HG02798 (cell line): ENCODE results near the gene CNOT6L.
A peak's percentile ranks its signal among the peaks of the same experiment; 100 is the strongest.

Experiments used
- ATAC-seq: cut with Tn5 transposase; IDR thresholded peaks from one replicate; pipeline ENCODE4 v1.9.1; 2021; ENCODE audit warnings: mild to moderate bottlenecking; ENCODE audit not compliant: unreplicated experiment, poor library complexity

CNOT6L gene

GRCh38 chr4:77820649-77821561 is 1.7 kb upstream of the CNOT6L start:
- no peak for ATAC-seq

- peak; percentile 84 for ATAC-seq
Observed at GRCh38 chr4:77819843-77820648, 878 bp upstream of the CNOT6L start.

DNA sequence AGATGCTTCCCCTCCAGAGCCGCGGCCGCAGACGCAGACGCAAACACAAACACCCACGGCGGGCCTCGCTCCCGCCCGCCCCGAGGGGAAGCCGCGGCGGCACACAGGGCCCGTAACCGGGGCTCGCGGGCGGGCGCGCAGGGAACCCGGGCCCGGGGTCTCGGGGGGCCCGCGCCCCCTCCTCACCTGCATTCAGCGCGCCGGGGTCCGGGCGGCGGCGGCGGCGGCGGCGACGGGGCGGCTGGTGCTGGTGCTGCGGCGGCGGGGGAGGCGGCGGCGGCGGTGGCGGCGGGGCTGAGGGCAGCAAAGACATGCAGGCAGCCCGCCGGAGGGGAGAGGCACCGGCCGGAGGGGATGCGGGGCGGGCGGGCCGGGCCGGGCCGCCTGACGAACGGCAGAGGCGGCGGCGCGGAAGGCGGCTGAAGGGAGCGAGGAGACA is 255 bp upstream of the CNOT6L start:
- peak; percentile 27 for ATAC-seq

DNA sequence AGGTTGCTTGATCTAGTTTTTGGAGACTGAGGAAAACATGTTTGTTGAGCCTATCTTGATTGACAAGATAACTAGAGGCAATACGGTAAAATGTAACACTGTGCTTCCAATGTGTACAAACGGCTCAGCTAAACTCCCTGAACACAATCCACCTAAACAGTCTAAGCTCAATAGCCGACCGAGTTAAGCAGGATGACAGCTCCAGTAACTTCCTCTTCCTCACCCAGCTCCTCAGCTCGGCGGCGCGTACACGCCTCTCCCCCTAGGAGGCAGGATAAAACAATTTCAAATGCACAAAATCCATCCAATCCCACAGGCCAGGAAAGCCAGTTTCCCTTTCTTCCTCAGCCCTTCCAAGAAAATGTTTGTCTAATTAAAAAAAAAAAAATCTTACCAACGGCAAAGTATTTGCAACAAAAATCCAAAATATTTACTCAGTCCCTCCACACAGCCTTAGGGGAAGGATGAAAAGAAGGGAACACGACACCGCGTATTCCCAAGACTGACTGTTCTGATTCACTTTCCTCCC is 1.0 kb downstream of the CNOT6L start:
- peak; percentile 18 for ATAC-seq

- no peak for ATAC-seq
Observed at GRCh38 chr4:77817304-77818072, 1.7 kb downstream of the CNOT6L start.

- ATAC-seq, result no peak
Observed at GRCh38 chr4:77816546-77816945, 2.6 kb downstream of the CNOT6L start.

GRCh38 chr4:77815636-77816035 is 3.5 kb downstream of the CNOT6L start:
- no peak for ATAC-seq

- ATAC-seq, result no peak
Observed at GRCh38 chr4:77805840-77806239, 13.3 kb downstream of the CNOT6L start.

DNA sequence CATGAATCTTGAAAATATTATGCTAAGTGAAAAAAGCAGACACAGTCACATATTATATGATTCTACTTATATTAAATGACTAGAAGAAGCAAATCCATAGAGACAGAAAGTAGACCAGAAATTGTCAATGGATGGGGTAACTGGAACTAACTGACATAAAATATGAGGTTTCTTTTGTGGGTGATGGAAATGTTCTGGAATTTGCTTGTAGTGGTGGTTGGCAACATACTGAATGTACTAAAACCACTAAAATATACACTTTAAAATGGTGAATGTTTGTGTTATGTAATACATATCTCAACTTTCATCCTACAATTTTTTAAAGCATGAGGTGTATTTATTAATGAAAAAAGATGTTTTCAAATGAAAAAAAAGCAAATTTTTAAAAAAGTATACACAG is 14.7 kb downstream of the CNOT6L start:
- no peak for ATAC-seq

- ATAC-seq, result no peak
Observed at GRCh38 chr4:77802402-77802801, 16.8 kb downstream of the CNOT6L start.

DNA sequence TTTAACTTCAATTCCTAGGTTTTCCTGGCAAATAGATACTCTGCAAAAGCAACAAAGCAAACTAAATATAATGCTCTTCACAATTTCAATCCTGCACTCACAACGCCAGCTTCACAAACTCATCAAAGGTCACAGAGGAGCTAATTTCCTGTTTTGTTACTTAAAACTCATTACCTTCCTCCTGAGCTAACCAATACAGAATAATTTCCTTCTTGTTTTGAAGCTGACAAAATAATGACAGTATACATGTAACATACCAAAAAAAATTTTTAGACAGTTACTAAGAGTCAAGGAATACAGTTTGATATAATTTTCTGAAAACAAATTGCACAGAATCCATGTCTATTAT is 17.9 kb downstream of the CNOT6L start:
- ATAC-seq, result no peak

DNA sequence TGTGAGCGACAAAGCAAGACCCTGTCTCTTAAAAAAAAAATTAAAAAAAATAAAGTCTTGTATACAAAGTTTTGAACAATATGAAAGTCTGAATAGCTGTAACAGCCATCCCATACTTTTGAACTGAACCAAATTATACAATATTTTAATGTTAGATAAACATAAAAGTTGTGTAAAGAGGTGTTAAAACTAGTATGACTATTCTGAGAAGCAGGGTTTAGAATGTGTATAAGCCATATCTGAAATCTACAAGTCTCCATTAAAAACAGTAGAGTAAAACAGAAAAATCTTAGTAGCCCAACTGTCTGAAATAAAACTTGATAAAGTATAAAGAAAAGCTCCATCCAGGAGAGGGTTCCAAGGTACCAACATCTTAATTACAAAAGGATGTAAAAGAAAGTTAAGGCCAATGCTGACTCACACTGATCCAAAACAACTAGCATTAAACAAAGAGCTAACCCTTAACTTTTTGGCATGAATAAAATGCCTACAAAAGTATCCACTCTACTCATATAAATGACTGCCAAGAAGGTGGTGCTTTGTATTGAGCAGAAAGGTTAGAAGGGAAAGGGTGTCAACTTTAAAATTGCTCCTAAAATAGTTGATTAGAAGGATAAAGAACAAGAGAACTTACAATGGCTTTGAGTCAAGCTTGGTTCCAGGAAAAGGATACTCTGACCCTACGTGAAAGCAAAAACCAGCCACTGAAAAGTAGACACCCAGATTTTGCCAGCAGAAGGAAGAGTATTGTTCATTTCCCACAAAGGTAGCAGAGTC is 18.5 kb downstream of the CNOT6L start:
- no peak for ATAC-seq

DNA sequence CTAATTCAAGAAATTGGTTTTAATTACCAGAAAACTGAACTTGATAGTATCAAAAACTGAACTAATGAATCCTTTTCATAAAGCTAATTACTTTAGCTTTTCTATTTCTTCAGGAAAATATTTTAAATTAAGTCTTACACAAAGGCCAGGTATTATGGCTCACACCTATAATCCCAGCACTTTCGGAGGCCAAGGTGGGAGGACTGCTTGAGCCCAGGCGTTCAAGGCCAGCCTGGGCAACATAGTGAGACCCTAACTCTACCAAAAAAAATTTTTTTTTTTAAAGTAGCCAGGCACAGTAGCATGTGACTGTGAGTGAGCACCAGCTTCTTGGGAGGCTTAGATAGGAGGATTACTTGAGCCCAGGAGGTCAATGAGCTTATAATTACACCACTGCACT is 19.1 kb downstream of the CNOT6L start:
- ATAC-seq, result no peak

- ATAC-seq, result no peak
Observed at GRCh38 chr4:77798385-77798784, 20.8 kb downstream of the CNOT6L start.

- no peak for ATAC-seq
Observed at GRCh38 chr4:77797239-77797638, 21.9 kb downstream of the CNOT6L start.

GRCh38 chr4:77795326-77795725 is 23.8 kb downstream of the CNOT6L start:
- no peak for ATAC-seq

- ATAC-seq, result no peak
Observed at GRCh38 chr4:77790146-77790545, 29.0 kb downstream of the CNOT6L start.

DNA sequence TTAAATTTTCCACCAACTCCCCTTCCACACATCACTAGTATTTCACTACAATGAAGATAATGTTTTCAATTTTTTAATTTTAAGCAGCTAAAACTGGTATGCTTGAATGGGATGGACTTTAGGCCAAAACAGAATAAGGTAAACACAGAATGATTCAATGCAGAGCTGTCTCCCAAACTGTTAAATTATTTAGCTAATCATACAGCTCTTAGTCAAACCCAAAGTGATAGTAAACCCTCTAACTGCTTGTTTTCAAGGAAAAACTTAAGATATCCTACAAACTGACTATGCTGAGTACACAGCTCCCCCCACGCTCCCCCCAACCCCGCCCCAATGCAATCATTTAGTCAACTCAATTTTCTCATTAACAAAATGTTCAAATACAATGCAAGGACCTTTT is 30.2 kb downstream of the CNOT6L start:
- ATAC-seq, result no peak

- ATAC-seq, result no peak
Observed at GRCh38 chr4:77787969-77788368, 31.2 kb downstream of the CNOT6L start.

DNA sequence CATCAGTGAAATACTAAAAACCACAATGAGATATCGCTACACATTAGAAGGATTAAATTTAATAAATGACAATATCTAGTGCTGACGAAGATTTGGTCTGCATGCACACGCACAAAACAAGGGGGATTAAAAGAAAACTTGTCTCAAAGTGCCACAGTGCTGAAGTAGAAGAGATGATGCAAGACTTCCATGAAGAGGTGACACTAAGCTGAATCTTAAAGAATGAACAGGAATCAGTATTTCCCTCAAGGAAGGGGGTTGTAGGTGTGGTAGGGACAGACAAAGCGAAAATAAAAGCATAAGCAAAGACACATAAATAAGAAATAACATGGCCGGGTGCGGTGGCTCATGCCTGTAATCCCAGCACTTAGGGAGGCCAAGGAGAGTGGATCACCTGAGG is 33.5 kb downstream of the CNOT6L start:
- ATAC-seq, result no peak
